Cardiac muscle cell (in vitro differentiated cells and primary cell): ENCODE measurements around the gene ZNF438. TPM values are rescaled to one million over a fixed set of nuclear protein-coding genes. Genes with fewer than 3 reads are reported as not detected.

Experiments used
- DNase-seq, 2 donors: peaks; one replicate each; pipeline versions ENCODE4 v3.0.0 to v3.0.0-alpha.2; 2010 to 2017; ENCODE audit warnings: low read depth in 1 of 2, low spot score in 1 of 2
- H3K27ac ChIP-seq: fragments of 200-600 bp; sonication (generic); 2 replicates; pipeline ENCODE4 v1.5.1; 2016
- H3K27me3 ChIP-seq: fragments of 200-600 bp; sonication (generic); 2 replicates; pipeline ENCODE4 v1.6.0; 2016; ENCODE audit warnings: control low read depth
- H3K36me3 ChIP-seq: fragments of 200-600 bp; sonication (generic); 2 replicates; pipeline ENCODE4 v1.5.1; 2016; ENCODE audit warnings: control low read depth
- H3K4me1 ChIP-seq: fragments of 200-600 bp; sonication (generic); 2 replicates; pipeline ENCODE4 v1.8.1; 2017; ENCODE audit warnings: low read depth, mild to moderate bottlenecking, mixed run types
- H3K4me3 ChIP-seq: fragments of 200-600 bp; sonication (generic); 2 replicates; pipeline ENCODE4 v1.5.1; 2016; ENCODE audit warnings: mild to moderate bottlenecking
- H3K9me3 ChIP-seq: fragments of 200-600 bp; sonication (generic); 2 replicates; pipeline ENCODE4 v1.5.1; 2017; ENCODE audit warnings: low read depth, mild to moderate bottlenecking, control low read depth
- polyA plus RNA-seq: library from polyadenylated mRNA; unstranded; fragments of >200 nt; fragmentation: Nextera tagmentation; extraction: Ambion mirVana; gene quantifications from 2 replicates; pipeline ENCODE4 v1.2.1, GENCODE V29; 2016
- total RNA-seq: library from RNA; depleted of rRNA; stranded (reverse); fragments of >200 nt; gene quantifications from 2 replicates; pipeline ENCODE4 v1.2.3, GENCODE V29; 2016
- TF ChIP-seq, protein P1 (sequence below): IDR thresholded peaks from 2 replicates; pipeline ENCODE4 v1.5.1; 2012; ENCODE audit warnings: low read depth, mild to moderate bottlenecking, low read length

Gene ZNF438
- total and polyA plus RNA-seq, 2 experiments from 2014 or later, result 2.9 to 6.0 TPM

DNA sequence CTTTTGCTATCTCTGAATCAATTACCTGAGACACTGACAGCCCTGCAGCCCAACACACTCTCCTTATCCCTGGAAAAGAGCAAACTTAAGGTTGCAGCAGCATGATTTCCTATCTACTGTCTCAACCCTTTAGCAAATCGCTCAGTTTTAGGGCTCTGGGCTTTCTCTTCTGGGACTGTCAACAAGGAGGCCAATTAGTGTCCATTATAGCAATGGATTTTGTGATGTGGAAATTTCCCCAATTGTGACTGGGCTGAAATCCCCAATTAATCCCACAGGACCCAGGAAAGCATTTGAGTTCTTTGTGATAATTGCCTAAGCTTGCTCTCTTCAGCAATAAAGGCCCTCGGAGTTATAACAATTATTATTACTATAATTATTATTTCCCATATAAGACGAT is 197.0 kb downstream of the ZNF438 start:
- TF ChIP-seq, protein P1, sequence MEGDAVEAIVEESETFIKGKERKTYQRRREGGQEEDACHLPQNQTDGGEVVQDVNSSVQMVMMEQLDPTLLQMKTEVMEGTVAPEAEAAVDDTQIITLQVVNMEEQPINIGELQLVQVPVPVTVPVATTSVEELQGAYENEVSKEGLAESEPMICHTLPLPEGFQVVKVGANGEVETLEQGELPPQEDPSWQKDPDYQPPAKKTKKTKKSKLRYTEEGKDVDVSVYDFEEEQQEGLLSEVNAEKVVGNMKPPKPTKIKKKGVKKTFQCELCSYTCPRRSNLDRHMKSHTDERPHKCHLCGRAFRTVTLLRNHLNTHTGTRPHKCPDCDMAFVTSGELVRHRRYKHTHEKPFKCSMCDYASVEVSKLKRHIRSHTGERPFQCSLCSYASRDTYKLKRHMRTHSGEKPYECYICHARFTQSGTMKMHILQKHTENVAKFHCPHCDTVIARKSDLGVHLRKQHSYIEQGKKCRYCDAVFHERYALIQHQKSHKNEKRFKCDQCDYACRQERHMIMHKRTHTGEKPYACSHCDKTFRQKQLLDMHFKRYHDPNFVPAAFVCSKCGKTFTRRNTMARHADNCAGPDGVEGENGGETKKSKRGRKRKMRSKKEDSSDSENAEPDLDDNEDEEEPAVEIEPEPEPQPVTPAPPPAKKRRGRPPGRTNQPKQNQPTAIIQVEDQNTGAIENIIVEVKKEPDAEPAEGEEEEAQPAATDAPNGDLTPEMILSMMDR, result no peak
- H3K27ac ChIP-seq, result no peak overlapping the region
- H3K9me3 ChIP-seq, result no peaks in the 10 kb centered on the region

DNA sequence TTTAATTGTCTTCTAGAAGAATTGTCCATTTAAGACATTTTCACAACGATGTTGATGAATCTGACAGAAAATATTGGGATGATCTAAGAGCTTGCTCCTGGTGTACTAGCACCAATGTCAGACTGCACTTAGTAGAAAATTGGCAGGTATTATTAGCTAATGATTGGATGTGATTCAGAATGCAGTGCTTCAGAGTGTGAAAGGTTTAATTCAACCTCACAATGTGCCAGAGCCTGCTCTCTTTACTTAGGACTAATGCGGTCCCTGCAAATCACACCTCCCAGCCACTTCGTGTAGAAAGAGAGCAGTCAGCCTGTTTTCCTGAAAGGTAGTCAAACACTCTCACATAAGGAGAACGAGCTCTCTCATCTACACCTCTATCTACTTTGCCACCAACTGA is 197.5 kb downstream of the ZNF438 start:
- H3K27ac ChIP-seq, result no peak overlapping the region
- DNase-seq, result no peak
- H3K4me3 ChIP-seq, result no peak overlapping the region
- no peaks in the 10 kb centered on the region for H3K36me3 ChIP-seq
- no peaks in the 10 kb centered on the region for H3K9me3 ChIP-seq
- TF ChIP-seq, protein P1, result no peak
- no peaks in the 10 kb centered on the region for H3K27me3 ChIP-seq
- H3K4me1 ChIP-seq, result peaks cover 12% of the 10 kb centered on the region

More for the DNA sequence above, 197.0 kb downstream of the ZNF438 start:
- DNase-seq, result no peak
- H3K4me1 ChIP-seq, result peaks cover 12% of the 10 kb centered on the region
- no peak overlapping the region for H3K4me3 ChIP-seq
- H3K27me3 ChIP-seq, result no peaks in the 10 kb centered on the region
- no peaks in the 10 kb centered on the region for H3K36me3 ChIP-seq

DNA sequence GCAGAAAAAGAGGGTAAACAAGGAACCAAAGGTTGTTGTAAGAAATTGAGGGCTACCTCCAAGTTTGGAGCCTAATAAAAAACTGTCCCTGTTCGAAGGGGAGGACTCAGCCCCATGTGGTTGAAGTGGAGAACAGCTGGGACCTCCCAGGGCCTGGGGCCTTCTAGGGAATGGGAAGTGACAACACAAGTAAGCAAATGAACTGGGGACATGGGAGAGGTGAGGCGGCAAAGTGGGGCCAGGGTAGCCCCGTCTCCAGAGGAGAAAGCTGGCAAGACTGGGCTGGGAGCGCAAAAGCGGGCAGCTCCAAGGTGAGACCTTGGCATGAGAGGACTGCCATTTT is 198.1 kb downstream of the ZNF438 start:
- Histone ChIP-seq H3K4me1 (peaks cover 12% of the 10 kb centered on the region), H3K36me3 (no peaks in the 10 kb centered on the region), H3K4me3 (no peak overlapping the region), H3K27me3 (no peaks in the 10 kb centered on the region), H3K27ac (no peak overlapping the region), H3K9me3 (no peaks in the 10 kb centered on the region)
- DNase-seq, result peak in 1 of 2 donors; percentile 35
- TF ChIP-seq, protein P1, result peak; percentile 30

DNA sequence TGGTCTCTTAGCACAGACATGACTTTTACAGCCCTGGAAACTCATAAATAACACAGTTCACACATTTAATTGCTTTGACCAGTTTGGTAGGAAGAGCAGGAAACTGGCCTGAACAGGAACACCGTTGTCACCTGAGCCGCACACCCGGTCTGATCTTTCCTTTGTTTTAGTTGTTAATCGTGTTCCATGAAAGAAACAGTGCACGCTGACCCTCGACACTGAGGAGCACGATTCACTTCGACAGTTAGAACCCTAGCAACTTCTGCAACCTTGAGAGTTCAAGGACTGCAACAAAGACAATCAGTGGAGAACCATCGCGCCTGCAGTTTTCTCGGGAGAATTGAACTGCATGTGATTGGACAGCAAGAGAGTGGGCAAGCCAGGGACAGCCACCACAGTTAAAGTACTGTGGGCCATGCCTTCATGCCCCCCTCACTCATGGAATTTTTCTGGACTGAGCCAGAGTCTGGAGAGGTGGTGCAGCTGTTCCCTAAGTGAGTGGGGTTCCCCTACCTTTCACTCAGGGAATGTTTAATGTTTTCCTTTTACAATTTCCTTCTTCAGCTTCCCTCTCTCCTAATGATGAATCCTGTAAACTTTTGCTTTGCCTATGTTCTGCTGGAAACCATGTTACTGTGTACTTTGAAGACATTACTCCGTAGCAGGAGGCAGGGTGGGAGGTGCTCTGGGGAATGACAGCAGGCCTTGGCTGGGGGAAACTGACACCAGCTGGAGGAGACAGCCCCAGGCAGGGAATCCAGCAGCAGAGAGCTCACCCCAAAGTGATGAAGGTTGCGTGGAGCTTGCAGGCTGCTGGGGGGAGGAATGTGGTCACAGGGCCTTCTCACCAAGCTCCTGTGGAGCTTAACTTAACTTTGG is 198.7 kb downstream of the ZNF438 start:
- no peaks in the 10 kb centered on the region for H3K36me3 ChIP-seq
- no peak overlapping the region for H3K27ac ChIP-seq

DNA sequence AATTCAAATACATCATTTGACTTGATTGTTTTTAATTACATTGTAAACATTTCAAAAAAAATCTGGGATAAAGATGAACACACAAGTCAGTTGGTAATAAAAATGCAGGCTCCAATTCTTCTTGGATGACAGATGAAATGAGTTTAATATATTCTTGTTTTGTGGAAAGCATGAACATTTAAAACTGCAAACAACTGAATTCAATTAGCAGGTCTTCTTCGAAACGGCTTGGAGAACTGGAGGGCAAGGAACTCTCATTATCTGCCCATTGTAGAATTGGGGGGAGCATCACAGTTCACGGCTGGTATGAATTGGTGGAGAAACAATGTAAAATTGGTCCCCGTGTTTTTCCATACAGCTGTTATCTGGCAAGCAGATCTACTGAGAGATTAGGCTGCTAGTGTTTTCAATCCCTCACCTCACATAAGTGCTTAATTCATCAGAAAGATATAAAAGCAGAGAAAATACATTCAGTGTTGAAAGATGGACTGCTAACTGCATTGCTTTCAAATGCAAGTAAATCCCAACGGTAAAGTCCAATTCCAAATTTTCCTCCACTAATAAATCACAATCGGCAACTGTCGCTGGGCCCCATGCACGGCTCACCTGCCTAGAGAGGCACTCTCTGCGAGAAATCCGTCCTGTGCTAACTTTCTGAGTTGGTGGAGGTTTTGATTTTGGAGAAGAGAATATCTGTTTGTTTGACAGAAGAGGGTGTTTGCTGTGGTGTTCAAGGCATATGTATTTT is 199.5 kb downstream of the ZNF438 start:
- Histone ChIP-seq H3K4me1 (peaks cover 15% of the 10 kb centered on the region), H3K4me3 (no peak overlapping the region), H3K27me3 (no peaks in the 10 kb centered on the region), H3K27ac (no peak overlapping the region), H3K9me3 (no peaks in the 10 kb centered on the region), H3K36me3 (no peaks in the 10 kb centered on the region)
- TF ChIP-seq, protein P1, result no peak
- no peak for DNase-seq

More for the DNA sequence above, 198.7 kb downstream of the ZNF438 start:
- H3K27me3 ChIP-seq, result no peaks in the 10 kb centered on the region
- DNase-seq, result no peak
- no peak overlapping the region for H3K4me3 ChIP-seq
- peaks cover 12% of the 10 kb centered on the region for H3K4me1 ChIP-seq
- H3K9me3 ChIP-seq, result no peaks in the 10 kb centered on the region
- TF ChIP-seq, protein P1, result no peak
